Measurements from ENCODE around the gene TENM4. TPM values are rescaled to one million over a fixed set of nuclear protein-coding genes. Genes with fewer than 3 reads are reported as not detected.

TENM4 gene
- total RNA-seq, 1 experiment from 2014 or later: 0.39 TPM

- TF ChIP-seq CTCF (IDR thresholded peaks at IDR 0.05) (no peak), SIN3A (IDR thresholded peaks at IDR 0.05; ENCODE audit: borderline replicate concordance, insufficient read depth, low read depth, low read length) (no peak), POLR2AphosphoS5 (IDR thresholded peaks at IDR 0.05; ENCODE audit: low read depth, low read length) (no peak), TCF7L2 (IDR thresholded peaks at IDR 0.05; ENCODE audit: low read depth, low read length) (no peak)
- H3K4me1 ChIP-seq (ENCODE audit: control insufficient read depth, insufficient read depth, low read length): no peaks in the 10 kb centered on the region
- no peak for DNase-seq (ENCODE audit: low read depth, low spot score)
- ChIA-PET POLR2A (no interaction called here), CTCF (no interaction called here)
- no peak overlapping the region for H3K4me3 ChIP-seq (ENCODE audit: low read depth in 2 of 2, low read length in 2 of 2)
- in situ Hi-C loops (cut with HindIII; ENCODE audit: low pct_unique_long_range_greater_than_20kb, low sequenced_read_pairs): no loop called here
- no peak overlapping the region for H3K27ac ChIP-seq (ENCODE audit: low read length)
- intact Hi-C loops (cut with micrococcal nuclease; ENCODE audit: unreplicated experiment): no loop called here
- H3K27me3 ChIP-seq (ENCODE audit: control insufficient read depth, insufficient read depth, low read length): peaks cover 6% of the 10 kb centered on the region; the same call in 1 of the 2 replicates
- H3K9me3 ChIP-seq (ENCODE audit: control insufficient read depth, insufficient read depth, low read depth, low read length): no peaks in the 10 kb centered on the region
- ATAC-seq: no peak
- H3K36me3 ChIP-seq (ENCODE audit: control insufficient read depth, insufficient read depth, low read length): no peaks in the 10 kb centered on the region
- no TSS peak for BruUV-seq (replicated peaks)
These were observed 261.7 kb downstream of the TENM4 start for GRCh38 chr11:79179087-79179486.

- no peak for ATAC-seq
- in situ Hi-C loops (cut with HindIII; ENCODE audit: low pct_unique_long_range_greater_than_20kb, low sequenced_read_pairs): no loop called here
- CTCF ChIA-PET: no interaction called here
These were observed 266.5 kb downstream of the TENM4 start for GRCh38 chr11:79174045-79175008.

More at GRCh38 chr11:79174045-79175008, 266.5 kb downstream of the TENM4 start:
- TF ChIP-seq, protein P1, sequence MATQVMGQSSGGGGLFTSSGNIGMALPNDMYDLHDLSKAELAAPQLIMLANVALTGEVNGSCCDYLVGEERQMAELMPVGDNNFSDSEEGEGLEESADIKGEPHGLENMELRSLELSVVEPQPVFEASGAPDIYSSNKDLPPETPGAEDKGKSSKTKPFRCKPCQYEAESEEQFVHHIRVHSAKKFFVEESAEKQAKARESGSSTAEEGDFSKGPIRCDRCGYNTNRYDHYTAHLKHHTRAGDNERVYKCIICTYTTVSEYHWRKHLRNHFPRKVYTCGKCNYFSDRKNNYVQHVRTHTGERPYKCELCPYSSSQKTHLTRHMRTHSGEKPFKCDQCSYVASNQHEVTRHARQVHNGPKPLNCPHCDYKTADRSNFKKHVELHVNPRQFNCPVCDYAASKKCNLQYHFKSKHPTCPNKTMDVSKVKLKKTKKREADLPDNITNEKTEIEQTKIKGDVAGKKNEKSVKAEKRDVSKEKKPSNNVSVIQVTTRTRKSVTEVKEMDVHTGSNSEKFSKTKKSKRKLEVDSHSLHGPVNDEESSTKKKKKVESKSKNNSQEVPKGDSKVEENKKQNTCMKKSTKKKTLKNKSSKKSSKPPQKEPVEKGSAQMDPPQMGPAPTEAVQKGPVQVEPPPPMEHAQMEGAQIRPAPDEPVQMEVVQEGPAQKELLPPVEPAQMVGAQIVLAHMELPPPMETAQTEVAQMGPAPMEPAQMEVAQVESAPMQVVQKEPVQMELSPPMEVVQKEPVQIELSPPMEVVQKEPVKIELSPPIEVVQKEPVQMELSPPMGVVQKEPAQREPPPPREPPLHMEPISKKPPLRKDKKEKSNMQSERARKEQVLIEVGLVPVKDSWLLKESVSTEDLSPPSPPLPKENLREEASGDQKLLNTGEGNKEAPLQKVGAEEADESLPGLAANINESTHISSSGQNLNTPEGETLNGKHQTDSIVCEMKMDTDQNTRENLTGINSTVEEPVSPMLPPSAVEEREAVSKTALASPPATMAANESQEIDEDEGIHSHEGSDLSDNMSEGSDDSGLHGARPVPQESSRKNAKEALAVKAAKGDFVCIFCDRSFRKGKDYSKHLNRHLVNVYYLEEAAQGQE (IDR thresholded peaks at IDR 0.05; ENCODE audit: insufficient read depth in 1 of 2, low read depth in 2 of 2, low read length in 1 of 2): no peak
- no peak for TF ChIP-seq CTCF (IDR thresholded peaks at IDR 0.05)
- TF ChIP-seq POLR2AphosphoS5 (IDR thresholded peaks at IDR 0.05; ENCODE audit: low read depth, low read length): no peak
- no peak for TF ChIP-seq SIN3A (IDR thresholded peaks at IDR 0.05; ENCODE audit: borderline replicate concordance, insufficient read depth, low read depth, low read length)
- TF ChIP-seq TCF7L2 (IDR thresholded peaks at IDR 0.05; ENCODE audit: low read depth, low read length): no peak
- intact Hi-C loops (cut with micrococcal nuclease; ENCODE audit: unreplicated experiment): no loop called here
- Histone ChIP-seq H3K27me3 (ENCODE audit: control insufficient read depth, insufficient read depth, low read length) (peaks cover 5% of the 10 kb centered on the region), H3K4me1 (ENCODE audit: control insufficient read depth, insufficient read depth, low read length) (no peaks in the 10 kb centered on the region), H3K4me3 (ENCODE audit: low read depth in 2 of 2, low read length in 2 of 2) (no peak overlapping the region), H3K27ac (ENCODE audit: low read length) (no peak overlapping the region), H3K36me3 (ENCODE audit: control insufficient read depth, insufficient read depth, low read length) (no peaks in the 10 kb centered on the region), H3K9me3 (ENCODE audit: control insufficient read depth, insufficient read depth, low read depth, low read length) (no peaks in the 10 kb centered on the region)
- no TSS peak for BruUV-seq (replicated peaks)
- no peak for DNase-seq (ENCODE audit: low read depth, low spot score)
- POLR2A ChIA-PET: no interaction called here
